Fibroblast of gingiva (primary cell): ENCODE results near the gene PLCB4.
"Not testable (repeated sequence)": the region's sequence is repeated elsewhere in the genome, so short reads cannot be mapped to it uniquely, and the experiment has no call there.

Source experiments
- DNase-seq: peaks from one replicate; pipeline ENCODE4 v3.0.0-alpha.2; 2011; ENCODE audit warnings: low read depth

Gene PLCB4

GRCh38 chr20:9367328-9367727, 298.4 kb downstream of the PLCB4 start:
- no peak for DNase-seq

- no peak for DNase-seq
Observed at GRCh38 chr20:9367746-9368145, 298.9 kb downstream of the PLCB4 start.

GRCh38 chr20:9368893-9369292, 300.0 kb downstream of the PLCB4 start:
- no peak for DNase-seq

- no peak for DNase-seq
Observed at GRCh38 chr20:9369557-9369956, 300.7 kb downstream of the PLCB4 start.

- peak; percentile 55 for DNase-seq
Observed at GRCh38 chr20:9374072-9374471, 305.2 kb downstream of the PLCB4 start.

- peak; percentile 23 for DNase-seq
Observed at GRCh38 chr20:9374480-9374879, 305.6 kb downstream of the PLCB4 start.

- DNase-seq = peak; percentile 68
Observed at GRCh38 chr20:9375221-9375681, 306.4 kb downstream of the PLCB4 start.

- DNase-seq = no peak
Observed at GRCh38 chr20:9377007-9377406, 308.1 kb downstream of the PLCB4 start.

- DNase-seq = not testable (repeated sequence)
Observed at GRCh38 chr20:9385345-9386310, 316.7 kb downstream of the PLCB4 start.

GRCh38 chr20:9388160-9388812, 319.4 kb downstream of the PLCB4 start:
- no peak for DNase-seq

GRCh38 chr20:9388813-9389161, 319.9 kb downstream of the PLCB4 start:
- no peak for DNase-seq

GRCh38 chr20:9389346-9389745, 320.5 kb downstream of the PLCB4 start:
- no peak for DNase-seq

GRCh38 chr20:9390441-9390840, 321.6 kb downstream of the PLCB4 start:
- DNase-seq = peak; percentile 58

- DNase-seq = peak; percentile 68
Observed at GRCh38 chr20:9392892-9393857, 324.3 kb downstream of the PLCB4 start.

- no peak for DNase-seq
Observed at GRCh38 chr20:9395971-9396370, 327.1 kb downstream of the PLCB4 start.

GRCh38 chr20:9397928-9398327, 329.0 kb downstream of the PLCB4 start:
- DNase-seq = no peak

- no peak for DNase-seq
Observed at GRCh38 chr20:9398882-9399281, 330.0 kb downstream of the PLCB4 start.

- no peak for DNase-seq
Observed at GRCh38 chr20:9399322-9399721, 330.4 kb downstream of the PLCB4 start.

GRCh38 chr20:9400171-9401025, 331.5 kb downstream of the PLCB4 start:
- DNase-seq = no peak

- DNase-seq = no peak
Observed at GRCh38 chr20:9401371-9401770, 332.5 kb downstream of the PLCB4 start.

- no peak for DNase-seq
Observed at GRCh38 chr20:9402141-9402540, 333.3 kb downstream of the PLCB4 start.
